Activated CD4-positive, alpha-beta memory T cell treated with anti-CD3 and anti-CD28 coated beads for 36 hours (primary cell): ENCODE results near the gene TBX10. TPM values are rescaled to one million over a fixed set of nuclear protein-coding genes. Genes with fewer than 3 reads are reported as not detected.

Experiments used
- CTCF ChIA-PET: fragments of 350-600 bp; sonication (Branson Sonifier 250); formaldehyde crosslinking; loops from one replicate; lab custom pipeline; 2021; ENCODE audit warnings: antibody characterized with exemption, inconsistent platforms; lab: Charles Lee
- POLR2A ChIA-PET: fragments of 350-600 bp; sonication (Branson Sonifier 250); formaldehyde crosslinking; loops from one replicate; lab custom pipeline; 2021; ENCODE audit warnings: antibody characterized with exemption; lab: Charles Lee
- DNase-seq: peaks from one replicate; pipeline ENCODE4 v3.0.0-alpha.2; 2020
- H3K27ac Mint-ChIP-seq: one replicate; pipeline ENCODE4 v1.8.0; 2021; ENCODE audit warnings: mixed read lengths
- H3K27me3 Mint-ChIP-seq: one replicate; pipeline ENCODE4 v1.8.0; 2021; ENCODE audit warnings: mixed read lengths
- H3K36me3 Mint-ChIP-seq: one replicate; pipeline ENCODE4 v1.8.0; 2021; ENCODE audit warnings: mixed read lengths
- H3K4me1 Mint-ChIP-seq: one replicate; pipeline ENCODE4 v1.8.0; 2021; ENCODE audit warnings: low read depth, mixed read lengths
- H3K4me3 Mint-ChIP-seq: one replicate; pipeline ENCODE4 v1.8.0; 2021; ENCODE audit warnings: mild to moderate bottlenecking, mixed read lengths
- H3K9me3 Mint-ChIP-seq: one replicate; pipeline ENCODE4 v1.8.0; 2021; ENCODE audit warnings: mixed read lengths
- intact Hi-C: fragments of 100-400 bp; cut with micrococcal nuclease; formaldehyde crosslinking; loops from one replicate; pipeline ENCODE4 v1.15.1; 2023
- total RNA-seq, 2 experiments: library from RNA; stranded (reverse); gene quantifications; one replicate each; pipeline ENCODE4 v1.2.3, GENCODE V29; 2021

The TBX10 gene
- total RNA-seq, 2 experiments from 2014 or later = not detected

DNA sequence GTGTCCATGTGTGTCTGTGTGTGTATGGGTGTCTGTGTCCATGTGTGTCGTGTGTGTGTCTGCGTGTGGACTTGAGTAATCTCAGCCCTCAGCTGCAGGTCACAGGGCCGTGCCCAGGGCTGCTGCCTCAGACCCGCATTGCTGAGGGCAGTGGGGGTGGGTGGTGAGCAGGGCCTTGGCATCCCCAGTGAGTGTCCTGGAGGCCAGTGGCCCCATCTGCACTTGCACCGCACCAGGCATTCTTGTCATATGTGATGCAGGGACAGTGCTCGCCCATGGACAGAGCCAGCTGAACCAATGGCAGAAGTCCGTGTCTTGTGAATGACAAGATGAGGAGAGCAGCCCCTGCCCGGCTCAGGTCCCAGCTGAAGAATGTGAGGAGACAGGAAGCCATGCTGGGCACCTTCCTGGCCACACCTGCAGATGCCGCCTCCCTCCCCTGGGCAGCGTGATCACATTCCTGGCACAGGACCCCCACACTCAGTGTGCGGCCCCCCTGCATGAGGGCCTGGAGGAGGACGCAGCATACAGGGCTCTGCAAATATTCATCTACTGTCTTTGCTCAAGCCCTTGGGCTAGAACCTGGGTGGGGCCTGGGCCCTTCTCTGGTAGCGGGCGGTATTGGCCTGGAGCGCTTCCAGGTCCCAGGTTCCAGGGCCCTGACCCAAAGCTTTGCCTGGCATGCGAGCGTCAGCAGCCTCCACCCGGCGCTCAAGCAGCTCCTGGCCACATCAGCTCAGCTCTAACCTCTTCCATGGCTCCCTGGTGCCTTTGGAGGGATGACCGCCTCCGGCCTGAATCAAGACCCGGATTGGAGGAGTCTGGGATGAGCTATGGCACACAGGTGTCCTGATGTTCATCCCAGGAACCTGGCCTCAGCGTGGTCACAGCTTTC, 31.0 kb upstream of the TBX10 start:
- no peak for DNase-seq
- Mint-ChIP-seq H3K4me3 (no peak overlapping the region), H3K36me3 (no peaks in the 10 kb centered on the region), H3K4me1 (no peaks in the 10 kb centered on the region), H3K27me3 (peaks cover 11% of the 10 kb centered on the region), H3K27ac (no peak overlapping the region), H3K9me3 (peaks cover 1% of the 10 kb centered on the region)
- ChIA-PET POLR2A (no interaction called here), CTCF (interaction anchor here (0.6 to 1.2 kb wide), 2 partner anchors 11 to 354 kb away, joined by 3 read pairs; no protein-coding TSS in a partner anchor)
- intact Hi-C loops = no loop called here

DNA sequence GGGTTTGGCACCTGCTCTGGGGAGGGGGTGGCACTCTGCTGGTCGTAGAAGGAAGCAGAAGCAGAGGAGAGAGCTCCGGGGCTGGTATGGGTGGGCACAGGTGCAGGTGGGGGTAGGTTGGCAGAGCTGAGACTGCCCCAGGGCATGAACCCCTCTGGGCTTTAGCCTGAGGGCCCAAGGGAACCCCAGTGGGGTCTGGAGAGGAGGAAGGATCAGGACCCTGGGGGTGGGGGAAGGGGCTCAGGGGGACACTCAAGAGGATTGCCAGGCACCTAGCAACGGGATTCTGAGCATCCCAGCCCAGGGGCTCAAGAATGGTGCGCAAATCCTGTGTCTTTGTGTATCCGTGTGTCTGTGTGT, 28.6 kb upstream of the TBX10 start:
- intact Hi-C loops = no loop called here
- no peaks in the 10 kb centered on the region for H3K36me3 Mint-ChIP-seq

DNA sequence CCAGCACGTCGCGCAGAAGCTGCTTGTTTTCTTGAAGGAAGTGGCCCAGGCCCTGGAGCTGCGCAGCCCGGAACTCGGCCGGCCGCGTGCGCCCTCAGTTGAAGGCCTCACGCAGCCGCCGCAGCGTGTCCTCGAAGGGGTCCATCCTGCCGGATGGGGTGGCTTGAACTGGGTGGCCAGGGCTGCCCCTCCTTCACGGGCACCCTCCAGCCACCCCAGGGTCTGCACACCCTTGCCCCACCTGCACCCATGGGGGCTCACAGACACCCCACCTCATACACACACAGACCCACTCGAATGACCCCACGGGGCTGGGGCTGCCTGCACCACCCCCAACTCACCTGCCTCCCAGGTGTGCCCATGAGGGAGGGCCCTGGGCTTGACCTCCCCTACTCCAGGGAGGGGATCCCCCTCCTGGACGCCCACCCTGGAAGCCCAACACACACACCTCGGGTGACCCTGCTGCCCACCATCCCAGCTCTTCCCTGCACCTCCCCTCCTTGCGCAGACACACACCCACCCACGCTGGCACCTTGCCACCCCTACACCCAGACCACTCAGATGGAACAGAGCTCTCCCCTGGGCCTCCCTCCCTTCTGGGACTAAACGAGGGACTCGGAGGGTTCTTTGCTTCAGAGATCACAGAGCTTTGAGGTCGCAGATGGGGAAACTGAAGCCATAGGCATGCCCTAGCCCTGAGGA, 28.1 kb upstream of the TBX10 start:
- Mint-ChIP-seq H3K36me3 (no peaks in the 10 kb centered on the region), H3K9me3 (no peaks in the 10 kb centered on the region), H3K27ac (no peak overlapping the region), H3K27me3 (no peaks in the 10 kb centered on the region), H3K4me1 (no peaks in the 10 kb centered on the region), H3K4me3 (no peak overlapping the region)
- CTCF ChIA-PET = no interaction called here
- intact Hi-C loops = no loop called here
- POLR2A ChIA-PET = no interaction called here
- no peak for DNase-seq

More for the DNA sequence above, 28.6 kb upstream of the TBX10 start:
- ChIA-PET POLR2A (no interaction called here), CTCF (no interaction called here)
- DNase-seq = no peak
- Mint-ChIP-seq H3K4me3 (no peak overlapping the region), H3K27me3 (peaks cover under 1% of the 10 kb centered on the region), H3K27ac (no peak overlapping the region), H3K4me1 (no peaks in the 10 kb centered on the region), H3K9me3 (no peaks in the 10 kb centered on the region)

DNA sequence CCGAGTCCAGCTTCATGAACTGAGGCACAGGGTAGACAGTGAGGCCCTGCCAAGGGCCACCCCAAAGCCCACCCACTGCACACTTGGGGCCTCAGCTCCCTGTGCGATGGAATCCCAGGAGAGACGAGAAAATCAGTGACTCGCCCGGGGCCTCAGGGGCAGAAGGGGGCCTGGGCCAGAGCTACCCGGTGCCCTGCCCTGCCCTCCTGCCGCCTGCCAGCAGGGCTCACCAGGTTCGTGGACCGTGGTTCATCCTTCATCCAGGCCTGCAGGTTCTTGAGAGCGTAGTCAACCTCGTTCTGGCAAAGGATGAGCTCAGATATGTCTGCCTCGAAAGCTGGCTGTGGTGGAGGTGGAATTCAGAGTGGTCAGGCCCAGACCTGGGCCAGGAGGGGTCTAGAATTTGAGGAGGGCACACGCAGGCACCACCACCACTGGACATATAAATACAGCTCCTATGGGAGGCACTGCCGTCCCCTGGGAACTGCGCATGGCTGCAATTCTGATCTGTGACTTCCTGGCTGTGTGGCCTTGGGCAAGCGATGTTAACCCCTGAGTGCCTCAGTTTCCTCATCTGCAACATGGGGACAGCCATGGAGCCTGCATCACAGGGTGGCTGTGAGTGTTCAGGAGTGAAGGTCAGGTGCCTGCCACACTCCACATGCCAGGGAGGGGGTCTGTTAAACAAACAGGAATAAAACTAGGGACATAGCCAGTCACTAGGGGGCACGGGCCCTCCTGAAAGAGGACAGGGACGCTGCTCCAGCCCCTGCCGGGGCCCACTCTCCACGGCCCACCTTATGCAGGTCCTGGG, 27.3 kb upstream of the TBX10 start:
- no peak for DNase-seq
- H3K9me3 Mint-ChIP-seq = no peaks in the 10 kb centered on the region
- H3K4me3 Mint-ChIP-seq = no peak overlapping the region
- H3K27me3 Mint-ChIP-seq = no peaks in the 10 kb centered on the region
- ChIA-PET POLR2A (no interaction called here), CTCF (interaction anchor here (1.1 kb wide), 1 partner anchor 37 kb away, joined by 4 read pairs; the partner anchor contains the start of gene NUDT8)
- H3K27ac Mint-ChIP-seq = no peak overlapping the region
- H3K4me1 Mint-ChIP-seq = no peaks in the 10 kb centered on the region
- H3K36me3 Mint-ChIP-seq = no peaks in the 10 kb centered on the region
- intact Hi-C loops = no loop called here

DNA sequence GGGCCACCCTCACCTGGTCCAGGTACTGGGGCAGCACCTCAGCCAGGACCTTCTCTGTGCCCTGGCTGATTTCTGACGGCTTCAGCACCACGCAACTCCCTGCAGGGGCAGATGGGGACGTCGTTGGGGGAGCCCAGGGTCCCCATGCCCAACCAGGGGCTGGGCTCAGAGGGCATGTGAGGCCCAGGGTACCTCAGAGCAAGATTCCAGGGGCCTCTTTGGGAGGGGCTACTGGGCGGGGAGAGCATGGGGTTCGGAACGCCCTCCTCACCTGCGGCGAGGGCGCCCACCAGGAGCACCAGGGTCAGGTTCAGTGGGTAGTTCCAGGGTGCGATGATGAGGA, 26.7 kb upstream of the TBX10 start:
- intact Hi-C loops = no loop called here
- POLR2A ChIA-PET = no interaction called here
- CTCF ChIA-PET = interaction anchor here (1.1 kb wide), 1 partner anchor 37 kb away, joined by 4 read pairs; the partner anchor contains the start of gene NUDT8
- no peak overlapping the region for H3K4me3 Mint-ChIP-seq
- no peaks in the 10 kb centered on the region for H3K4me1 Mint-ChIP-seq
- H3K36me3 Mint-ChIP-seq = no peaks in the 10 kb centered on the region
- no peak for DNase-seq
- H3K27me3 Mint-ChIP-seq = no peaks in the 10 kb centered on the region
- no peaks in the 10 kb centered on the region for H3K9me3 Mint-ChIP-seq
- H3K27ac Mint-ChIP-seq = no peak overlapping the region

DNA sequence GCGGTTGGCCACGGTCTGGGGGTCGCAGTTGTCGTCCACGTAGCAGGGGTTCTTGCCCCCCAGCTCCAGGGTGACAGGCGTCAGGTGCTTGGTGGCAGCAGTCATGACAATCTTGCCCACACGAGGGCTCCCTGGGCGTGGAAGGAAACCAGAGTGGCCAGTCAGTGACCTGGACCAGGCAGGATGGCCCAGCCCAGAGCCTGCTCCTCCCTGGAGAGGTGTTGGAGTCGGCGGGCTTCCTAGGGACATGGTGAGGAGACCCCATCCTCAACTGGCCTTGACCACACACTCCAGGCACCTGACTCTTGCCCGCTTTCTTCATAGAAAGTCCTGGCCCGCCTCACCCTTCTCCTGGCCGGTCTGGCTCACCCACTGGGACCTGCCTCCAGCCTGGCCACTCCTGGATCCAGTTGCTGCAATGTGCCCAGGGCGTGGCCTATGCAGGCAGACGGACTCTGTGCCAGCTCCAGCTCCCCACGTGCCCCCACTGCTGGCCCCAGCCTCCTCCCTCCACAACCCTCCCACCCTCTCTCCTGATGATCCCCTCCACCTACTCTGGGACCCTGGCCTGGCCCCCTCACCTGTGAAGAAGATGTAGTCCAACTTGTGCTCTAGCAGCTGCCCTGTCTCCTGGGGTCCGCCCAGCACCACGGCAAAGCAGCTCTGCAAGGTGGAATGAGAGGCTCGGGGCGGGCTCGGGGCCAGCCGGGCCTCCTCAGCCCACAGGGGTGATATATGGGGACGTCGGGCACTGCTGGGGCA, 26.2 kb upstream of the TBX10 start:
- ChIA-PET CTCF (interaction anchor here (1.1 kb wide), 1 partner anchor 36 kb away, joined by 4 read pairs; the partner anchor contains the start of gene NUDT8), POLR2A (no interaction called here)

DNA sequence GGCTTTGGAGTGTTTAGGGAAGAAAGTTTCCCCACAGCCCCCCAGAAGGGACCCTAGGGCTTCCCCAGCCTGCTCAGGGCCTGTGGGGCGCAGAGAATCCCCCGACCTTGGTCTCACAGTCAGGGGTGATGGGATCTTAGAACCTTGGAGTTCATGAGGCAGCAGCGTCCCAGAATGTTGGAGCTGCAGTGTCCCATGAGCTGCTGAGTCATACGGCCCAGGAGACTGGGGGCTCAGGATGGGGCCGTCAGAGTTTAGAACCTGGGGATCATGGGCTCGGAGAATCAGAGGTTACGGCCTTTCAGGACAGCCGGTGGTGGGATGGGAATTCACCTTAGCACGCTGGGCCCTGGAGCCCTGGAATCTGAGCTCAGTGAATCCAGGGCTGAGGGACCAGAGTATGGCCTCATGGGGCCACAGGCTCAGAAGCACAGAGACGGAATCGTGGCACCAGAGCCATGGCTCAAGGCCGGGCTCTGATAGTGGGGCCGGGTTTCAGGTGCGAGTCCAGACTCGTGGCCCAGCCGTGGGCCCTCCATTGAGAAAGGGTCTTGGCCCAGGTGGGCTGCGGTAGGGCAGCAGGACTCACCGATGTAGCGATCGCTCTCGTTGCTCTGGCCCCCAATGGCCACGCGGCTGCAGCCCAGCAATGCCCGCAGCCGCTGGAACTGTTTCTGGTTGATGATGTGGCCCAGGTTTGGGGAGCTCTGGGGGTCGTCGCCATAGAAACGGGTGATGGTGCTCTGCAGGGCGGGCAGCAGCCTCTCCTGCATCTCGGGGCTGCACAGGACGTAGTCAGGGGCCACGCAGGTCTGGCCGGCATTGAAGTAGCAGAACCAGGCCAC, 25.4 kb upstream of the TBX10 start:
- intact Hi-C loops = no loop called here
- H3K27ac Mint-ChIP-seq = no peak overlapping the region
- H3K4me3 Mint-ChIP-seq = no peak overlapping the region
- no peaks in the 10 kb centered on the region for H3K36me3 Mint-ChIP-seq
- no peak for DNase-seq
- H3K4me1 Mint-ChIP-seq = no peaks in the 10 kb centered on the region
- no peaks in the 10 kb centered on the region for H3K9me3 Mint-ChIP-seq
- H3K27me3 Mint-ChIP-seq = no peaks in the 10 kb centered on the region
- ChIA-PET POLR2A (no interaction called here), CTCF (no interaction called here)

More for the DNA sequence above, 26.2 kb upstream of the TBX10 start:
- Mint-ChIP-seq H3K4me3 (no peak overlapping the region), H3K4me1 (no peaks in the 10 kb centered on the region), H3K27me3 (no peaks in the 10 kb centered on the region), H3K36me3 (no peaks in the 10 kb centered on the region), H3K27ac (no peak overlapping the region), H3K9me3 (no peaks in the 10 kb centered on the region)
- DNase-seq = no peak
- intact Hi-C loops = no loop called here

DNA sequence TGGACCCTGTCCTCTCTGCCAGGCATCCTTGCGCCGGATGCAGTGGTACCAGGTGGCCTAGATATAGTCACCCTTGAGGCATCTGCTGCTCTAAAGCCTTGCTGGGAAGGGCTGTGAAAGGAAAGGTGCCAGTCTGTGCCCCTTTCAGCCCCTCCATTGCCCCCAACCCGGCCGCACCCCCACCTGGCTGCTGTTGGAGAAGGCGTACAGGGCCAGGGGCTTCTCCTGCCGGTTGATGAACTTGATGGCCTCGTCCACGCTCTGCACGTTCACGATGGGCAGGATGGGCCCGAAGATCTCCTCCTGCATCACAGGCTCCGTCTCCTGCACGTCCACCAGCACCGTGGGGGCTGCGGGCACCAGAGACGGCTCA, 24.6 kb upstream of the TBX10 start:
- POLR2A ChIA-PET = no interaction called here
- Mint-ChIP-seq H3K4me1 (no peaks in the 10 kb centered on the region), H3K27me3 (no peaks in the 10 kb centered on the region), H3K4me3 (no peak overlapping the region), H3K27ac (no peak overlapping the region), H3K36me3 (no peaks in the 10 kb centered on the region), H3K9me3 (no peaks in the 10 kb centered on the region)
- no peak for DNase-seq
- CTCF ChIA-PET = no interaction called here
- intact Hi-C loops = no loop called here

DNA sequence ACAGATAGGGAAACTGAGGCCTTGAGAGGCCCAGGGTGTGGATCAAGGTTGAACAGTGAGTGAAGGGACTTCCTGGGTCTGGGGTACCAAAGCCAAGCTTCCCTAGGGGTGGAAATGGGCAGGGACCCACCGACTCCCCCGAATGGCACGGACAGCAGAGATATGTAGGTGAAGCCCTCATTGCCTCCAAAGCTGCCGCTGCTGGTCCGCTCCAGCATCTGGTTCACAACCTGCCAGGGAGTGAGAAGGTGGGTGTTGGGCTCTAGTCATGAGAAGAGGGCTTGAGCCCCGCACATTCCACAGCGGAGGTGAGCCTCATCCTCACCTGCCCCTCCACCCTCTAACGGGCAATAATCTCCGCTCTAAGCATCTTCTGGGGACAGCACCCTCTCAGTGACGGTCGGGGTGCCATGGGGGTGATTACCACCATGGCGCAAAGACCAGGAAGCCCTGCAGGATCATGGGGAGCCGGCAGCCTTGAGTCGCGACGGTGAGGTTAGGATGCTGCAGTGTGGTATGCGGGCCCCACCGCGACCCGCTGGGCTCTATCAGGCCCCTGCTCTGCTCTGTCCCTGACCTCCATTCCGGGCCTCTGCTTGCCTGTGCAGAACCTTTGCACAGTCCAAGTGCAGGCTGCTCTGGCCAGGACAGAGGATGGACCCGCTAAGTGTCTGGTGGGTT, 24.1 kb upstream of the TBX10 start:
- Mint-ChIP-seq H3K4me1 (no peaks in the 10 kb centered on the region), H3K36me3 (no peaks in the 10 kb centered on the region), H3K4me3 (no peak overlapping the region), H3K9me3 (no peaks in the 10 kb centered on the region), H3K27ac (no peak overlapping the region), H3K27me3 (no peaks in the 10 kb centered on the region)
- intact Hi-C loops = no loop called here
- DNase-seq = no peak
- POLR2A ChIA-PET = no interaction called here
- CTCF ChIA-PET = no interaction called here

DNA sequence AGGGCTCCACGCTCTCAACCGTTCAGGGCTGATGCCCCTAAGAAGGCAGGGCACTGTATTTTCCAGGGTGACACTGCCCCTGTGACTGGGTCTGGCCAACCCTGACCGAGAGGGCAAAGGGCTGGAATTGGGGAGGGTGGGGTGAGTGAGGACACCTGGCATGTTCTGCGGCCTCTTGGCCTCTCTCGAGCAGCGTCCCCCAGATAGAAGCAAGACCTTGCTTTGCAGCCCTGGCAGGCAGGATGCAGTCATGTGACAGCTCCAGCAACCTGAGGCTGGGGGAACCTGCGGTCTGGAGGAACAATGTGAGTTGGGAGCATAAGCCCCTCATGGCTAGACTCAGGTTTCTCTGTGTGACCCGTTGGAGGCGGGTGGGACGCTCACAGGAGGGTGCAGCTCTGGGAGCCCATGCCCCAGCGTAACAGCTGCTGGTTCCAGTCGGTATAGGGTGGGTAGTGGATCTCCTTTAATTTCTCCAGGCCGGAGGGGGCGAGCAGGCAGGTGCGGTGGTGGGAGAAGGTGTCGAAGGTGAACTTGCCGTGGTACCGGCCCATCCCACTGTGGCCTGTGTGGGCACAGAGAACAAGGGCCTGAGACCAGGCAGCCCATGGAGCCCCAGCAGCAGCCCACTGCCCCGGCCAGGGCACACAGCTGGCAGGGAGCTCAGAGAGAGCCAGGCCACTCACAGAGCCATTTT, 23.4 kb upstream of the TBX10 start:
- Mint-ChIP-seq H3K27me3 (no peaks in the 10 kb centered on the region), H3K27ac (no peak overlapping the region), H3K4me3 (no peak overlapping the region), H3K36me3 (no peaks in the 10 kb centered on the region), H3K4me1 (no peaks in the 10 kb centered on the region), H3K9me3 (no peaks in the 10 kb centered on the region)
- DNase-seq = no peak
- POLR2A ChIA-PET = no interaction called here
- CTCF ChIA-PET = interaction anchor here (0.6 kb wide), 1 partner anchor 16 kb away, joined by 3 read pairs; no protein-coding TSS in a partner anchor
- intact Hi-C loops = no loop called here
